Endothelial cell of umbilical vein (primary cell): ENCODE measurements around the gene RAB31. TPM values are rescaled to one million over a fixed set of nuclear protein-coding genes. Genes with fewer than 3 reads are reported as not detected.

Experiments
- BruUV-seq: library from RNA; stranded (reverse); fragments of 400-500 nt; replicated peaks from 2 replicates; lab custom pipeline; 2021; lab: Mats Ljungman, UMichigan
- CTCF ChIA-PET: fragments of 300-600, 350-600 bp; sonication (Branson Sonifier 250); formaldehyde crosslinking; loops from one replicate; lab custom pipeline; 2021; ENCODE audit warnings: antibody characterized with exemption, inconsistent platforms; lab: Charles Lee
- POLR2A ChIA-PET: fragments of 300-600, 350-600 bp; sonication (Branson Sonifier 250); formaldehyde crosslinking; loops from one replicate; lab custom pipeline; 2021; ENCODE audit warnings: antibody characterized with exemption, inconsistent platforms; lab: Charles Lee
- DNase-seq: peaks from one replicate; pipeline ENCODE4 v3.0.0-alpha.2; 2011; ENCODE audit warnings: low read depth, low spot score
- FAIRE-seq: peaks from 2 replicates; lab custom pipeline; 2011; peaks lifted over from hg19 to GRCh38; lab: Jason Lieb, UNC
- H2AFZ ChIP-seq: 2 replicates; pipeline ENCODE4 v1.6.0; 2012; ENCODE audit warnings: low read depth, low read length, control low read depth, inconsistent platforms
- H3K27ac ChIP-seq: 2 replicates; pipeline ENCODE4 v1.5.1; 2011; ENCODE audit warnings: low read depth, mild to moderate bottlenecking, control low read depth, low read length, moderate library complexity; ENCODE audit not compliant: insufficient read depth
- H3K27me3 ChIP-seq, 2 experiments: 2 replicates each; pipeline versions ENCODE4 v1.6.0 to v1.6.1; 2011; ENCODE audit warnings: low read length in 2 of 2, mixed read lengths in 1 of 2; ENCODE audit not compliant: control insufficient read depth in 2 of 2, insufficient read depth in 2 of 2
- H3K36me3 ChIP-seq, 2 experiments: 2 replicates in 1 of 2; 3 replicates in 1 of 2; pipeline ENCODE4 v1.5.1; 2011; ENCODE audit warnings: low read length in 2 of 2, mild to moderate bottlenecking in 1 of 2, moderate library complexity in 1 of 2; ENCODE audit not compliant: control insufficient read depth in 2 of 2, insufficient read depth in 2 of 2; ENCODE audit errors: extremely low read depth in 1 of 2
- H3K4me1 ChIP-seq: 3 replicates; pipeline ENCODE4 v1.5.1; 2011; ENCODE audit warnings: mild to moderate bottlenecking, low read length; ENCODE audit not compliant: control insufficient read depth, insufficient read depth; ENCODE audit errors: extremely low read depth
- H3K4me2 ChIP-seq: 2 replicates; pipeline ENCODE4 v1.6.1; 2011; ENCODE audit warnings: low read length, control low read depth, mixed read lengths; ENCODE audit not compliant: insufficient read depth
- H3K4me3 ChIP-seq, 3 experiments: fragments of 200-600 bp in 1 of 3; sonication (generic), shearing (Covaris generic) in 1 of 3; replicated peaks in 1 of 3; 2 replicates each; pipeline ENCODE4 v1.5.1; 2011 to 2016; ENCODE audit warnings: control low read depth in 3 of 3, low read length in 3 of 3, mild to moderate bottlenecking in 2 of 3, inconsistent platforms in 1 of 3, low read depth in 1 of 3, moderate library complexity in 1 of 3; ENCODE audit not compliant: insufficient read depth in 1 of 3
- H3K79me2 ChIP-seq: 2 replicates; pipeline ENCODE4 v1.6.0; 2012; ENCODE audit warnings: low read length, inconsistent platforms; ENCODE audit not compliant: control insufficient read depth, insufficient read depth
- H3K9ac ChIP-seq: replicated peaks from 2 replicates; pipeline ENCODE3; 2011; ENCODE audit warnings: low read length, control low read depth; ENCODE audit not compliant: insufficient read depth; ENCODE audit errors: extremely low read depth
- H3K9me1 ChIP-seq: replicated peaks from 3 replicates; pipeline ENCODE4 v1.6.0; 2011; ENCODE audit warnings: mild to moderate bottlenecking, low read length; ENCODE audit not compliant: control insufficient read depth, insufficient read depth; ENCODE audit errors: extremely low read depth
- H3K9me3 ChIP-seq: replicated peaks from 2 replicates; pipeline ENCODE4 v1.5.1; 2012; ENCODE audit warnings: low read length, inconsistent platforms; ENCODE audit not compliant: control insufficient read depth, insufficient read depth
- H4K20me1 ChIP-seq: replicated peaks from 2 replicates; pipeline ENCODE3; 2011; ENCODE audit warnings: mild to moderate bottlenecking, low read length; ENCODE audit not compliant: control insufficient read depth, insufficient read depth; ENCODE audit errors: extremely low read depth
- CTCF ChIP-seq, 2 donors: IDR thresholded peaks; 1 replicate in 1 of 2; 2 replicates in 1 of 2; pipeline ENCODE4 v1.5.1; 2011; ENCODE audit warnings: low read length in 2 of 2, mild to moderate bottlenecking in 2 of 2, moderate library complexity in 2 of 2, control low read depth in 1 of 2, inconsistent platforms in 1 of 2, low read depth in 1 of 2; ENCODE audit not compliant: insufficient read depth in 1 of 2; ENCODE audit errors: extremely low read depth in 1 of 2
- EZH2 ChIP-seq: IDR thresholded peaks from 2 replicates; pipeline ENCODE4 v1.6.1; 2012; ENCODE audit warnings: borderline replicate concordance, low read depth, mild to moderate bottlenecking, moderate library complexity, low read length, inconsistent platforms; ENCODE audit not compliant: severe bottlenecking
- FOS ChIP-seq: IDR thresholded peaks from 2 replicates; pipeline ENCODE4 v1.6.1; 2011; ENCODE audit warnings: mild to moderate bottlenecking, low read length, moderate library complexity, borderline replicate concordance; ENCODE audit not compliant: insufficient read depth
- GATA2 ChIP-seq: IDR thresholded peaks from 2 replicates; pipeline ENCODE4 v1.7.0; 2011; ENCODE audit warnings: low read depth, mild to moderate bottlenecking, moderate library complexity, mixed read lengths, low read length; ENCODE audit not compliant: insufficient read length, insufficient read depth
- JUN ChIP-seq: IDR thresholded peaks from 2 replicates; pipeline ENCODE4 v1.6.1; 2011; ENCODE audit warnings: borderline replicate concordance, low read depth; ENCODE audit not compliant: insufficient read length, insufficient read depth
- MAX ChIP-seq: IDR thresholded peaks from 2 replicates; pipeline ENCODE4 v1.6.1; 2011; ENCODE audit not compliant: insufficient read depth, insufficient read length
- MYC ChIP-seq: IDR thresholded peaks from one replicate; pipeline ENCODE4 v1.6.1; 2011; ENCODE audit warnings: mild to moderate bottlenecking, low read depth, low read length
- POLR2A ChIP-seq: IDR thresholded peaks from 2 replicates; pipeline ENCODE4 v1.6.1; 2012; ENCODE audit warnings: low read depth, mild to moderate bottlenecking, control low read depth, low read length
- POLR2AphosphoS5 ChIP-seq: IDR thresholded peaks from 2 replicates; pipeline ENCODE4 v1.6.1; 2012; ENCODE audit warnings: low read depth, mild to moderate bottlenecking, control low read depth, low read length, moderate library complexity; ENCODE audit not compliant: insufficient read depth
- dilution Hi-C: fragments of 300-500 bp; cut with MboI; formaldehyde crosslinking; loops from one replicate; pipeline ENCODE4 v1.15.0; 2019; ENCODE audit warnings: low sequenced_read_pairs; ENCODE audit not compliant: extremely low pct_ligation_motif_present
- intact Hi-C: fragments of 100-400 bp; cut with micrococcal nuclease; formaldehyde crosslinking; loops from one replicate; pipeline ENCODE4 v1.10.0; 2022
- polyA plus RNA-seq, 4 experiments: library from polyadenylated mRNA; depleted of rRNA in 3 of 4; stranded (reverse) in 3 of 4; unstranded in 1 of 4; fragments of >200 nt; gene quantifications; 2 replicates each; pipeline versions ENCODE4 v1.2.1 to v1.2.3, GENCODE V29; 2011 to 2012; ENCODE audit warnings: missing spikeins in 1 of 4
- total RNA-seq: library from RNA; stranded (reverse); gene quantifications from 2 replicates; pipeline ENCODE4 v1.2.3, GENCODE V29; 2021

Gene RAB31
- total and polyA plus RNA-seq, 2 donors (not counting 3 experiments of a cell fraction or from before 2014, with no cell fraction given) = 30.5 TPM

GRCh38 chr18:9751371-9752031, 43.4 kb downstream of the RAB31 start:
- Histone ChIP-seq H3K36me3 (no peaks in the 10 kb centered on the region), H3K27ac (no peak overlapping the region), H3K9me1 (no peaks in the 10 kb centered on the region), H3K9me3 (no peaks in the 10 kb centered on the region), H3K79me2 (no peaks in the 10 kb centered on the region), H3K27me3 (no peaks in the 10 kb centered on the region), H3K9ac (no peak overlapping the region), H3K4me1 (peaks cover 15% of the 10 kb centered on the region), H2AFZ (no peak overlapping the region), H3K4me3 (no peak overlapping the region), H3K4me2 (no peak overlapping the region), H4K20me1 (no peaks in the 10 kb centered on the region)
- no peak for DNase-seq
- CTCF ChIA-PET = interaction anchor here (1.1 to 1.4 kb wide), 2 partner anchors 8 to 176 kb away, joined by 4 to 6 read pairs; no protein-coding TSS in a partner anchor
- TF ChIP-seq EZH2 (no peak), MAX (no peak), GATA2 (no peak), POLR2AphosphoS5 (no peak), POLR2A (no peak), FOS (no peak), JUN (no peak), MYC (no peak), CTCF (IDR thresholded peaks at IDR 0.05; ENCODE audit: extremely low read depth in 1 of 2, insufficient read depth in 1 of 2, low read depth in 1 of 2, low read length in 2 of 2) (no peak)
- FAIRE-seq = no peak
- POLR2A ChIA-PET = no interaction called here
- dilution Hi-C loops (no loop called here), intact Hi-C loops (no loop called here)
- BruUV-seq = no TSS peak
